OCI-LY3 (cell line): ENCODE measurements around the gene RBM28.

ENCODE experiments used
- EZH2phosphoT487 ChIP-seq: fragments of 200-600 bp; shearing (Covaris generic); IDR thresholded peaks from 2 replicates; pipeline ENCODE4 v1.6.1; 2018; ENCODE audit warnings: antibody characterized with exemption, mixed run types, low read depth
- TF ChIP-seq, protein P1 (sequence below): fragments of 200-600, 300-600 bp; sonication (generic); IDR thresholded peaks from 2 replicates; pipeline ENCODE4 v1.5.1; 2014; ENCODE audit warnings: antibody characterized with exemption, low read length, low read depth

- TF ChIP-seq, protein P1, sequence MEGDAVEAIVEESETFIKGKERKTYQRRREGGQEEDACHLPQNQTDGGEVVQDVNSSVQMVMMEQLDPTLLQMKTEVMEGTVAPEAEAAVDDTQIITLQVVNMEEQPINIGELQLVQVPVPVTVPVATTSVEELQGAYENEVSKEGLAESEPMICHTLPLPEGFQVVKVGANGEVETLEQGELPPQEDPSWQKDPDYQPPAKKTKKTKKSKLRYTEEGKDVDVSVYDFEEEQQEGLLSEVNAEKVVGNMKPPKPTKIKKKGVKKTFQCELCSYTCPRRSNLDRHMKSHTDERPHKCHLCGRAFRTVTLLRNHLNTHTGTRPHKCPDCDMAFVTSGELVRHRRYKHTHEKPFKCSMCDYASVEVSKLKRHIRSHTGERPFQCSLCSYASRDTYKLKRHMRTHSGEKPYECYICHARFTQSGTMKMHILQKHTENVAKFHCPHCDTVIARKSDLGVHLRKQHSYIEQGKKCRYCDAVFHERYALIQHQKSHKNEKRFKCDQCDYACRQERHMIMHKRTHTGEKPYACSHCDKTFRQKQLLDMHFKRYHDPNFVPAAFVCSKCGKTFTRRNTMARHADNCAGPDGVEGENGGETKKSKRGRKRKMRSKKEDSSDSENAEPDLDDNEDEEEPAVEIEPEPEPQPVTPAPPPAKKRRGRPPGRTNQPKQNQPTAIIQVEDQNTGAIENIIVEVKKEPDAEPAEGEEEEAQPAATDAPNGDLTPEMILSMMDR: no peak
- TF ChIP-seq EZH2phosphoT487: no peak
These were observed 16.6 kb upstream of the RBM28 start for GRCh38 chr7:128360359-128360678.
